Activated CD4-positive, alpha-beta memory T cell treated with anti-CD3 and anti-CD28 coated beads, Interleukin-2, amount 10 ng/mL, durations not matched to agents 7 days and 5 days (primary cell): ENCODE measurements around the gene CAMK1G. TPM values are rescaled to one million over a fixed set of nuclear protein-coding genes. Genes with fewer than 3 reads are reported as not detected.

ENCODE experiments used
- CTCF ChIA-PET: fragments of 350-600 bp; sonication (Branson Sonifier 250); formaldehyde crosslinking; loops from one replicate; lab custom pipeline; 2021; ENCODE audit warnings: antibody characterized with exemption, inconsistent platforms; lab: Charles Lee
- POLR2A ChIA-PET: fragments of 350-600 bp; sonication (Branson Sonifier 250); formaldehyde crosslinking; loops from one replicate; lab custom pipeline; 2021; ENCODE audit warnings: antibody characterized with exemption; lab: Charles Lee
- DNase-seq: peaks from one replicate; pipeline ENCODE4 v3.0.0-alpha.2; 2020
- H3K27ac Mint-ChIP-seq: one replicate; pipeline ENCODE4 v1.8.0; 2021; ENCODE audit warnings: mild to moderate bottlenecking, mixed read lengths
- H3K27me3 Mint-ChIP-seq: one replicate; pipeline ENCODE4 v1.8.0; 2021; ENCODE audit warnings: mixed read lengths
- H3K36me3 Mint-ChIP-seq: one replicate; pipeline ENCODE4 v1.8.0; 2021; ENCODE audit warnings: low read depth, mixed read lengths
- H3K4me1 Mint-ChIP-seq: one replicate; pipeline ENCODE4 v1.8.0; 2021; ENCODE audit warnings: mixed read lengths
- H3K4me3 Mint-ChIP-seq: one replicate; pipeline ENCODE4 v1.8.0; 2021; ENCODE audit warnings: mild to moderate bottlenecking, mixed read lengths
- H3K9me3 Mint-ChIP-seq: one replicate; pipeline ENCODE4 v1.8.0; 2021; ENCODE audit warnings: mixed read lengths
- total RNA-seq, 2 experiments: library from RNA; stranded (reverse); gene quantifications; one replicate each; pipeline ENCODE4 v1.2.3, GENCODE V29; 2021

CAMK1G gene
- total RNA-seq, 2 experiments from 2014 or later: not detected

DNA sequence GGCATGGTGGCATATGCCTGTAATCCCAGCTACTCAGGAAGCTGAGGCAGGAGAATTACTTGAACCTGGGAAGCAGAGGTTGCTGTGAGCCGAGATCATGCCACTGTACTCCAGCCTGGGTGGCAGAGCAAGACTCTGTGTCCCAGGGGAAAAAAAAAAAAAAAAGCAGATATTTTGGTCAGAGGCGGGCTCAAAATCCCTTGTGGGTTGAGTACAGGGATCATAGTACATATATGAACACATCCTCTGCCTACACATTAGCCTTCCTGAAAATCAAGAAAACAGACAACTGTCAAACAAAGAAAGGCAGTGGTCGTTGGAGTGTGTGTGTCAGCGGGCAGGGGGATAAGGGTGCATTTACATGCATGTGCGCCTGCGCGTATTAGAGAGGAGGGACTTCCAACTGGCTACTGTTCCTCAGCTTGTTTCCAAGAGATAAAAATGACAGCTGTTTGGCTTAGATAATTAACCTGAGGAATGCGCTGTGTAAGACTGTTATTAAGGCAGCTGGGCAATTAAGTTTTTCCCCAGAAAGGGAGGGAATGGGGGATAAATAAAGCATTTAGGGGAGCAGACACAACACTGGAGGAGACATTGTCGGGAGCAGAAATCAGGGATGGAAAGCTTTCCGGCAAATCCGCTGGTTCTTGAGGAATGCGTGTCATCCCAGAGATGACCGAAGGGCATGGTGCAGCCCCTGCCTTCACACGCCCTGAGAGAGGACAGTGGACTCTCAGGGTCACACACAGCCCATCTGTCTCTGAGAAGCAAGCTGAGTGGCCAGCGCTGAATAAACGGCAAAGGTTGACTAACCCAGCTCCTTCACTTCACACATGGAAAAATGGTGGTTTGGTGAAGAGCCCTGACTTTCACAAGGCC, 62.3 kb downstream of the CAMK1G start:
- Mint-ChIP-seq H3K4me3 (no peak overlapping the region), H3K9me3 (no peaks in the 10 kb centered on the region), H3K27me3 (no peaks in the 10 kb centered on the region), H3K36me3 (peaks cover 3% of the 10 kb centered on the region), H3K4me1 (peaks cover 27% of the 10 kb centered on the region), H3K27ac (no peak overlapping the region)
- POLR2A ChIA-PET: no interaction called here
- no peak for DNase-seq
- CTCF ChIA-PET: interaction anchor here (0.6 to 2.3 kb wide), 3 partner anchors 11 to 57 kb away, joined by 3 to 5 read pairs (median 4); no protein-coding TSS in a partner anchor

DNA sequence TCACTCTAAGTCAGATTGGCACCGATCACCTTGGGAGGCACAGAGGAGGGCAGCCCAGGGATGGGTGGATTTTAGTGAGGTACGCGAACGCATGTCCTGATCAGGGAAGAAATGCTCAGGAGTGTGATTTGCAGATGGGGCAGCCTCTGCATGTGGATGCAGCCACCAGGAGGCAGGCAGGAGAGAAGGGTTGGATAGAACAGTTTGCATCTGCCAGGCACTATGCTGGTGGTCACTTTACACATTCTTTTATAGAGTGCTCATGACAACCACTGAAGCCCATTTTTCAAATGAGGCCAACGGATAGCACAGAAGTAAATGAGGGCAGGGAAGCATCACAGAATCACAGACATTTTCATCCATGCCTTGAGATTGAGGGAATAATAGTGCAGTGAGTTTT, 63.0 kb downstream of the CAMK1G start:
- H3K27me3 Mint-ChIP-seq: no peaks in the 10 kb centered on the region
- H3K36me3 Mint-ChIP-seq: peaks cover 3% of the 10 kb centered on the region
- ChIA-PET CTCF (interaction anchor here (1.0 to 2.3 kb wide), 3 partner anchors 11 to 47 kb away, joined by 3 to 5 read pairs (median 4); no protein-coding TSS in a partner anchor), POLR2A (no interaction called here)
- no peak overlapping the region for H3K4me3 Mint-ChIP-seq
- H3K27ac Mint-ChIP-seq: no peak overlapping the region
- H3K4me1 Mint-ChIP-seq: peaks cover 34% of the 10 kb centered on the region
- no peak for DNase-seq
- no peaks in the 10 kb centered on the region for H3K9me3 Mint-ChIP-seq

DNA sequence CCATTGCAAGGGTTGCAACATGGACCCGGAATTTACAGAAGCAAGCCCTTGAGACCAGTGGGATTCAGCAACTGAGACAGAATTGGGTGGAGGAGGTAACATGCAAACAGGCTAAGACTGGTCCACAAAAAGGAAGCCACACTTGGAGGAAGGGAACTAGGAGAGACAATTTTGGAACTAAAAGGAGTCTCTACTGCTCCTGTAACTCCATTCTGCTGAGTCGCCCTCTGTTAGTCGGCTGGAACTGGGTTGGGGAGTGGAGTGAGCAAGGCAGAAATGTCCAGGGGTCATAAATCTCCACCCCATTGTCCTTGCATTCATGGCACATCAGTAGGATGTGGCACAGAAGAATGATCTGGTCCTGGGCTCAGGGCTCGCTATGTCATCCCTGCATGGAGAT, 63.6 kb downstream of the CAMK1G start:
- CTCF ChIA-PET: interaction anchor here (1.0 to 2.3 kb wide), 3 partner anchors 12 to 46 kb away, joined by 3 to 5 read pairs (median 4); no protein-coding TSS in a partner anchor

DNA sequence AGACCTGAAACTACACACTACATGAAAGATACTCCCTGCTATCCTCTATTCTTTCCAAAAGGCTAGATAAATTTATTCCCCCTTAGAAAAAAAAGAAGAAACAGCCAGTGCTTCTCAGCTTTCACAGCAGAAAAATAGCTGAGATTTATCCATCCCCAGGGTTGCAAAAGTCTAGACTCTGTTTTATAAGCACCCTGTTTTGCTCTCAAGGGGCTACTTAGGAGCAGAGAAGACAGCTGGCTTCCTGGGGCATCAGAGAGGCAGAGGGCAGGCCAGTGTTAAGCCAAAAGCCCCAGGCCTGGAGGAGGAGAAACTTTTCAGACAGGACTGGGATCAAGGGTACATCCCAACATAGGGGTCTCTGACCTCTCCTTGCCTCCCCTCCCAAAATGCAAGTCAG, 64.8 kb downstream of the CAMK1G start:
- no peak overlapping the region for H3K27ac Mint-ChIP-seq
- H3K9me3 Mint-ChIP-seq: no peaks in the 10 kb centered on the region
- H3K4me3 Mint-ChIP-seq: no peak overlapping the region
- CTCF ChIA-PET: no interaction called here
- POLR2A ChIA-PET: interaction anchor here (1.1 kb wide), 1 partner anchor 120 kb away, joined by 3 read pairs; no protein-coding TSS in a partner anchor
- no peaks in the 10 kb centered on the region for H3K27me3 Mint-ChIP-seq
- no peak for DNase-seq
- H3K4me1 Mint-ChIP-seq: peaks cover 50% of the 10 kb centered on the region
- peaks cover 3% of the 10 kb centered on the region for H3K36me3 Mint-ChIP-seq

More for the DNA sequence above, 63.6 kb downstream of the CAMK1G start:
- POLR2A ChIA-PET: no interaction called here
- Mint-ChIP-seq H3K9me3 (no peaks in the 10 kb centered on the region), H3K27ac (no peak overlapping the region), H3K36me3 (peaks cover 3% of the 10 kb centered on the region), H3K27me3 (no peaks in the 10 kb centered on the region), H3K4me3 (no peak overlapping the region), H3K4me1 (peaks cover 39% of the 10 kb centered on the region)
- DNase-seq: no peak

DNA sequence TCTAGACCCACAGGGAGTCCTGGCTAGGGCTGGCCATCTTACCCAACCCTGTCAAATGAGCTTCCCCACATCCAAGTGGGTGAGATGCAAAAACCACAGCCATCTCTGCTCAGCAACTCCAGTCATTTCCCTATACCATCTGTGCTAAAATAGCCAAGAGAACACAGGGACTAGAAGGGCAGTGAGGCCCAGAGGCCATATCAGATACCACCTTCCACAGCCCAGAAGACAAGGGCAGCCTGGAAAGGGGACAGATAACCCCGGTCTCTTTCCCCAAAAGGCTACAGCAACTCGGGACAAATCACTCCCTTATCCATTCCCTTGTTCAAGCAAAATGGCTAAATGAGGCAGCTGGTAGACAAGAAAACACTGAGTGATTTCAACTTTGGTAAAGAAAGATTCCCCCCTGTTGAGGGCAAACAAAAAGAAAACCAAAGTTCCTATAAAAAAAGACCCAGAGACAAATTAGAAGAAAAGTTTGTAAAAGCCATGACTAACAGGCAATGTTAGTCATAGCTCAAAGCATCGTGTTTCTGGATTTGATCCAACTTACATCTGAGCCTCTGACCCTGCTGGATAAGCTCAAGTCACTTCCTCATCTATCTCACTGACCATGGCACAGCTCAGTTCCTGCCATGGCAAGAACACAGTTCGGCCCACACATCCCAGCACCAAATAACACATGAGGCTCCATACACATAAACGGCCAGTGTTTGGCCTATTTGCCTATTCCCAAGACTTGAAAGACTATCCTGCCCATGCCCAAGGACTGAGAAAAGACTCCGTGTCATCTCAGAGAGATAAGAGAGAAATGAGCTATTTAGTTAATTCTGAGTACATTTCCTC, 65.6 kb downstream of the CAMK1G start:
- Mint-ChIP-seq H3K4me1 (peaks cover 55% of the 10 kb centered on the region), H3K27me3 (no peaks in the 10 kb centered on the region), H3K27ac (no peak overlapping the region), H3K4me3 (no peak overlapping the region), H3K9me3 (no peaks in the 10 kb centered on the region), H3K36me3 (peaks cover 3% of the 10 kb centered on the region)
- DNase-seq: no peak
- POLR2A ChIA-PET: interaction anchor here (1.1 to 1.4 kb wide), 2 partner anchors 11 to 119 kb away, joined by 3 read pairs; no protein-coding TSS in a partner anchor
- CTCF ChIA-PET: interaction anchor here (0.5 to 2.2 kb wide), 7 partner anchors 10 to 725 kb away, joined by 3 to 6 read pairs (median 4); no protein-coding TSS in a partner anchor

DNA sequence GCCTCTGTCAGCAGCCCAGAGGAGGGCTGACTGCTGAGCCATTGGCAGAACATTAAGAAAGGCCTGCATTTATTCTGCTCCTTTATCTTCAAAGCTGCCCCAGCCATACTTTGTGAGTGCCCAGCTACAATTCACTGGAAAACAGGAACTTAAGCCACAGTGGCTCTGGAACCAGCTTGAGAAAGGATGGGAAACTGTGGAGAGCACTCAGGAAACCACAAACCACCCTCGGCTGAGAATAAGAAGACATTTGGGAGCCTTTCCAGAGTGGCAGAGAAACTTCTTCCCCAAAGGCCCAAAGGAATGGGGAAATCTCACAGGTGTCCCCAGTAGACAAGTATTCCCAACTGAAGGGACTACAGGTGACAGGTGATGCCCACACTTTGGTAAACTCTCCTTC, 66.9 kb downstream of the CAMK1G start:
- DNase-seq: no peak
- Mint-ChIP-seq H3K4me3 (no peak overlapping the region), H3K36me3 (peaks cover 3% of the 10 kb centered on the region), H3K27ac (peak overlapping the region; percentile 45), H3K27me3 (no peaks in the 10 kb centered on the region), H3K4me1 (peaks cover 58% of the 10 kb centered on the region), H3K9me3 (no peaks in the 10 kb centered on the region)
- ChIA-PET CTCF (interaction anchor here (0.7 to 2.2 kb wide), 8 partner anchors 23 to 99 kb away, joined by 3 to 8 read pairs (median 4); no protein-coding TSS in a partner anchor), POLR2A (interaction anchor here (0.7 to 1.8 kb wide), 3 partner anchors 15 to 118 kb away, joined by 3 to 5 read pairs (median 3); no protein-coding TSS in a partner anchor)

DNA sequence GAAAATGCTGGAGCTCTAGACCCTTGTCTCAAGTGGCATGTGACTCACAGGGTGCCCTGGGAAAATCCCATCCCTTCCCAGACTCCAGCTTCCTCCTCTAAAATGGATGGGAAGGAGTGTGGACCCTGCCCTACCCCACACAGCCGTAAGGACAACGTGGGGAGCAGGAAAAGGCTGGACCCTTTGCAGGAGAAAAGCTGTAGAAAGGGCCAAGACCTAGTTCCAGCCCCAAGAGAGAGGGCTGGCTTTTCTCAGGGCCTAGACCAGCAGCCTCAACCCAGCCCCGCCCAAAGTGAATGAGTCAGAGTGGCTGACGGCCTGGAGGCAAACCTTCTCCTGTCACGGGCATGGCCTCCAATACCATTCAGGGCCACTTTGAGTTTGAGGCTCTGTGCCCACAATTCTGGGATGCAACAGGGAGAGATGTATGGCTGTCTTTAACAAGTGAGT, 67.6 kb downstream of the CAMK1G start:
- Mint-ChIP-seq H3K27me3 (no peaks in the 10 kb centered on the region), H3K27ac (peak overlapping the region; percentile 64), H3K9me3 (no peaks in the 10 kb centered on the region), H3K36me3 (peaks cover 3% of the 10 kb centered on the region), H3K4me3 (no peak overlapping the region), H3K4me1 (peaks cover 58% of the 10 kb centered on the region)
- CTCF ChIA-PET: interaction anchor here (0.7 to 2.2 kb wide), 6 partner anchors 22 to 172 kb away, joined by 3 to 8 read pairs (median 4); no protein-coding TSS in a partner anchor
- POLR2A ChIA-PET: interaction anchor here (0.6 to 1.8 kb wide), 4 partner anchors 16 to 118 kb away, joined by 3 to 5 read pairs (median 3); no protein-coding TSS in a partner anchor
- peak; percentile 88 for DNase-seq

DNA sequence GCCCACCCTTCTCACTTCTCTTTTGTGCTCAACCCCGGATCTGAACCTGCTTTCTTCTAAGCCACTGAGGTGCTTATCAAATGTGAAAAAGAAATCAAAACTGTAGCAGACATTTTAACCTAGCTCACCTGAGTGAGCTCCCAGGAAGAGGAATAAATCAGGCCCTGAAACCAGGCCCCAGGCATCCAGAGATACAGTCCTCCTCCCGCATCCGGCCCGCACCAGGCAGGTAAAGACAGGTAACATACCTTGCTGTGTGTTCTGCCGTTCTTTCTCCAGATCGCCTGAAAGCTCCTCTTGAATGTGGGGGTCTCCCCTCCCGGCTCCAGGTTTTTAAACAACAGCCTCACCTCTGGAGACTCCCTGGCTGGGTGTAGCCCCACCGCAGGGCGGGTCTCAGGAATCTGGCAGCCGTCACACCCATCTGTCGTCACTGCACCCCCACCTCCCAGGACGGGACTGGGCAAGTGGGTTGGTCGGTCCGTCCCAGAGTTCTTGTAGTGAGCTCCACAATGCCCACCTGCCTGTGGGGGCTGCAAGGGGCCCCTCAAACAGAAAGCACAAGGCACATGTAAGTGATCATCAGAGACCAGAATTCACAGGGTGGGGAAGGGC, 68.7 kb downstream of the CAMK1G start, which contains the start of gene LAMB3:
LAMB3 (minus strand) TSS at position 305 of the 615 bp plus-strand sequence. CDS start 1,481 bp downstream, outside the sequence.
- H3K4me1 Mint-ChIP-seq: peaks cover 61% of the 10 kb centered on the region
- ChIA-PET POLR2A (interaction anchor here (0.8 to 2.1 kb wide), 3 partner anchors 13 to 117 kb away, joined by 3 to 7 read pairs (median 3); no protein-coding TSS in a partner anchor), CTCF (interaction anchor here (1.3 to 2.2 kb wide), 3 partner anchors 34 to 171 kb away, joined by 4 to 8 read pairs (median 5); no protein-coding TSS in a partner anchor)

DNA sequence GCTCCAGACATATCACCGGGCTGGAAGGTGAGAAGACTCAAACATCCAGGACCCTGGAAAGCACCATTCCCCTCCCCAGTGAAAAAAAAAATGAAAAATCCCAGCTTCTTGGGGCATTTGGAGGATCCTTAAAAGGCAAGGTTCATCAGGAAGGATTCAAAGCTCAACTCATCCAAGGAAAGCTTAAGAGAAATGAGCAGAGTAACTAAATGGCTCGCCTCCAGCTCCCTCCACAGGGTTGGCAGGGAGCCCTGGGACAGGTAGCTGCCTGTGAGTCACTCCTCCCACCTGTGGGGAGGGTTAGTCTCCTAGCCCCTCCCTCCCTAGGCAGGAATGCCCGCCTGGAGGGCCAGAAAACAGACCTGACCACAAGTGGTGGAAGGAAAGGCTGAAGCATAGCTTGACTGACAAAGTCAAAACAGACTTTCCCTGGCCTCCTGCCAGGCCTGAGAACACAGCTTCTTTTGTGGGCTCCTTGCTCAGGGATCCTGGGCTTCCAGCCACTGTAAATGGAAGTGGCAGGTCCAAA, 69.4 kb downstream of the CAMK1G start:
- no peak overlapping the region for H3K4me3 Mint-ChIP-seq
- no peak overlapping the region for H3K27ac Mint-ChIP-seq
- no peaks in the 10 kb centered on the region for H3K27me3 Mint-ChIP-seq
- H3K9me3 Mint-ChIP-seq: no peaks in the 10 kb centered on the region
- H3K4me1 Mint-ChIP-seq: peaks cover 68% of the 10 kb centered on the region
- H3K36me3 Mint-ChIP-seq: no peaks in the 10 kb centered on the region
- ChIA-PET POLR2A (interaction anchor here (0.7 to 2.1 kb wide), 6 partner anchors 13 to 122 kb away, joined by 3 to 7 read pairs (median 3); no protein-coding TSS in a partner anchor), CTCF (interaction anchor here (0.9 to 1.6 kb wide), 4 partner anchors 21 to 170 kb away, joined by 3 to 5 read pairs (median 4); no protein-coding TSS in a partner anchor)
- peak; percentile 31 for DNase-seq

More for the DNA sequence above, 68.7 kb downstream of the CAMK1G start, which contains the start of gene LAMB3:
- Mint-ChIP-seq H3K36me3 (no peaks in the 10 kb centered on the region), H3K27me3 (no peaks in the 10 kb centered on the region), H3K4me3 (no peak within 1 kb of the TSS), H3K27ac (peak within 1 kb of the TSS; percentile 64), H3K9me3 (no peaks in the 10 kb centered on the region)
- no peak for DNase-seq

DNA sequence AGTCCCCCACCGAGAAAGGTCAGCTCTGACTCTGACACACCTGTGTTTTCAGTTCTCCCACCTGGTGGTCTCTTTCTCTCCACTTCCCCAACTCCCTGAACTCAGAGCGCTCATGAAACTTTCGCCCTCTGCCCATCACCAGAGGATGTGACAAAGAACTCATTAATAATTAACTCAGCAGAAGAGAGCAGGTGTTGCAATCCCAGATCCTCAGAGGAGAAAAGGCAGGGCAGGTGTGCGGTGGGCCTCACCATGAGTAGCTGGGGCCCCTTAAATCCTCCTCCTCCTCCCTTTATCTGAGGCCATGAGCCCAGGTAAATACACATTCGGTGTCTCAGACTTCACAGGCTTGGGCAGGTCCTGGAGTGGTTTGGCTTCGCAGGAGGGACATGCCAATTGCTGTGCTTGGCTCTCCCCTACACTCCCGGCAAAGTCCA, 70.4 kb downstream of the CAMK1G start:
- H3K4me1 Mint-ChIP-seq: peaks cover 66% of the 10 kb centered on the region
- ChIA-PET CTCF (interaction anchor here (1.0 to 1.4 kb wide), 3 partner anchors 32 to 88 kb away, joined by 3 to 5 read pairs (median 4); no protein-coding TSS in a partner anchor), POLR2A (interaction anchor here (1.4 to 2.1 kb wide), 3 partner anchors 12 to 103 kb away, joined by 3 to 7 read pairs (median 4); no protein-coding TSS in a partner anchor)
- no peaks in the 10 kb centered on the region for H3K36me3 Mint-ChIP-seq
- no peak overlapping the region for H3K4me3 Mint-ChIP-seq
- H3K27ac Mint-ChIP-seq: no peak overlapping the region
- H3K27me3 Mint-ChIP-seq: no peaks in the 10 kb centered on the region
- H3K9me3 Mint-ChIP-seq: no peaks in the 10 kb centered on the region
- DNase-seq: no peak
